Right atrium auricular region (tissue), 2 donors: ENCODE data around the gene ACOX1. TPM values are rescaled to one million over a fixed set of nuclear protein-coding genes. Genes with fewer than 3 reads are reported as not detected.

Experiments
- DNase-seq: peaks from one replicate; pipeline ENCODE4 v3.0.0-alpha.2; 2019; ENCODE audit warnings: low spot score
- H3K27ac ChIP-seq, 2 donors: fragments of 200-600 bp; sonication (generic); 1 replicate in 1 of 2; 2 replicates in 1 of 2; pipeline ENCODE4 v1.5.1; 2016 to 2019
- H3K27me3 ChIP-seq, 2 donors: fragments of 200-600 bp; sonication (generic); one replicate each; pipeline versions ENCODE4 v1.5.1 to v1.6.0; 2017 to 2019
- H3K36me3 ChIP-seq: fragments of 200-600 bp; sonication (generic); one replicate; pipeline ENCODE4 v1.5.1; 2016
- H3K4me1 ChIP-seq, 2 donors: fragments of 200-600 bp; sonication (generic); one replicate each; pipeline versions ENCODE4 v1.5.1 to v1.6.0; 2017 to 2019
- H3K4me3 ChIP-seq, 2 donors: fragments of 200-600 bp; sonication (generic); 1 replicate in 1 of 2; 2 replicates in 1 of 2; pipeline ENCODE4 v1.5.1; 2017 to 2019; ENCODE audit warnings: mild to moderate bottlenecking in 1 of 2, moderate library complexity in 1 of 2
- H3K9me3 ChIP-seq, 2 donors: fragments of 200-600 bp; sonication (generic); one replicate each; pipeline ENCODE4 v1.5.1; 2019
- CTCF ChIP-seq, 2 donors: fragments of 200-600 bp; sonication (generic); IDR thresholded peaks; one replicate each; pipeline ENCODE4 v1.5.1; 2019; ENCODE audit warnings: antibody characterized with exemption in 2 of 2
- total RNA-seq, 2 donors: library from RNA; depleted of rRNA; stranded (reverse); fragments of >200 nt; gene quantifications; one replicate each; pipeline ENCODE4 v1.1.0, GENCODE V29; 2016

Gene ACOX1
- total RNA-seq, 2 donors from 2014 or later, result 49.6 to 67.4 TPM

GRCh38 chr17:75932852-75933251, 46.1 kb downstream of the ACOX1 start:
- Histone ChIP-seq H3K36me3 (no peaks in the 10 kb centered on the region), H3K9me3 (no peaks in the 10 kb centered on the region), H3K4me1 (no peaks in the 10 kb centered on the region), H3K27ac (no peak overlapping the region), H3K4me3 (no peak overlapping the region), H3K27me3 (no peaks in the 10 kb centered on the region)
- DNase-seq, result no peak
- no peak for TF ChIP-seq CTCF (IDR thresholded peaks at IDR 0.05)

- no peak for TF ChIP-seq CTCF (IDR thresholded peaks at IDR 0.05)
- Histone ChIP-seq H3K4me3 (no peak overlapping the region), H3K27me3 (no peaks in the 10 kb centered on the region), H3K4me1 (no peaks in the 10 kb centered on the region), H3K9me3 (no peaks in the 10 kb centered on the region), H3K36me3 (no peaks in the 10 kb centered on the region), H3K27ac (no peak overlapping the region)
- no peak for DNase-seq
Measured at GRCh38 chr17:75931062-75931461, 47.9 kb downstream of the ACOX1 start.

GRCh38 chr17:75927286-75927922, 51.6 kb downstream of the ACOX1 start:
- Histone ChIP-seq H3K36me3 (no peaks in the 10 kb centered on the region), H3K9me3 (no peaks in the 10 kb centered on the region), H3K4me3 (no peak overlapping the region), H3K27me3 (no peaks in the 10 kb centered on the region), H3K27ac (no peak overlapping the region), H3K4me1 (peaks cover 0 to 10% of the 10 kb centered on the region in 2 donors)
- peak; percentile 10 to 36 for TF ChIP-seq CTCF (IDR thresholded peaks at IDR 0.05)
- DNase-seq, result no peak

- Histone ChIP-seq H3K4me3 (no peak overlapping the region), H3K36me3 (no peaks in the 10 kb centered on the region), H3K4me1 (peaks cover 0 to 14% of the 10 kb centered on the region in 2 donors), H3K27ac (no peak overlapping the region), H3K27me3 (no peaks in the 10 kb centered on the region), H3K9me3 (no peaks in the 10 kb centered on the region)
- no peak for DNase-seq
- no peak for TF ChIP-seq CTCF (IDR thresholded peaks at IDR 0.05)
Measured at GRCh38 chr17:75926456-75926855, 52.5 kb downstream of the ACOX1 start.

GRCh38 chr17:75925912-75926311, 53.1 kb downstream of the ACOX1 start:
- Histone ChIP-seq H3K27me3 (no peaks in the 10 kb centered on the region), H3K36me3 (no peaks in the 10 kb centered on the region), H3K4me1 (peaks cover 0 to 14% of the 10 kb centered on the region in 2 donors), H3K4me3 (no peak overlapping the region), H3K9me3 (no peaks in the 10 kb centered on the region), H3K27ac (no peak overlapping the region)
- no peak for TF ChIP-seq CTCF (IDR thresholded peaks at IDR 0.05)
- DNase-seq, result no peak

- no peak overlapping the region for H3K4me3 ChIP-seq
- no peak for TF ChIP-seq CTCF (IDR thresholded peaks at IDR 0.05)
- no peak overlapping the region for H3K27ac ChIP-seq
- no peaks in the 10 kb centered on the region for H3K27me3 ChIP-seq
- no peaks in the 10 kb centered on the region for H3K9me3 ChIP-seq
- H3K4me1 ChIP-seq, result peaks cover 0 to 14% of the 10 kb centered on the region in 2 donors
- DNase-seq, result no peak
- H3K36me3 ChIP-seq, result no peaks in the 10 kb centered on the region
Measured at GRCh38 chr17:75925103-75925502, 53.9 kb downstream of the ACOX1 start.
